ENCODE measurements around the gene COLQ.

GRCh38 chr3:15403965-15404364 is 117.5 kb downstream of the COLQ start:
- TF ChIP-seq, protein P1, sequence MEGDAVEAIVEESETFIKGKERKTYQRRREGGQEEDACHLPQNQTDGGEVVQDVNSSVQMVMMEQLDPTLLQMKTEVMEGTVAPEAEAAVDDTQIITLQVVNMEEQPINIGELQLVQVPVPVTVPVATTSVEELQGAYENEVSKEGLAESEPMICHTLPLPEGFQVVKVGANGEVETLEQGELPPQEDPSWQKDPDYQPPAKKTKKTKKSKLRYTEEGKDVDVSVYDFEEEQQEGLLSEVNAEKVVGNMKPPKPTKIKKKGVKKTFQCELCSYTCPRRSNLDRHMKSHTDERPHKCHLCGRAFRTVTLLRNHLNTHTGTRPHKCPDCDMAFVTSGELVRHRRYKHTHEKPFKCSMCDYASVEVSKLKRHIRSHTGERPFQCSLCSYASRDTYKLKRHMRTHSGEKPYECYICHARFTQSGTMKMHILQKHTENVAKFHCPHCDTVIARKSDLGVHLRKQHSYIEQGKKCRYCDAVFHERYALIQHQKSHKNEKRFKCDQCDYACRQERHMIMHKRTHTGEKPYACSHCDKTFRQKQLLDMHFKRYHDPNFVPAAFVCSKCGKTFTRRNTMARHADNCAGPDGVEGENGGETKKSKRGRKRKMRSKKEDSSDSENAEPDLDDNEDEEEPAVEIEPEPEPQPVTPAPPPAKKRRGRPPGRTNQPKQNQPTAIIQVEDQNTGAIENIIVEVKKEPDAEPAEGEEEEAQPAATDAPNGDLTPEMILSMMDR (IDR thresholded peaks at IDR 0.05), result no peak
- no peak for TF ChIP-seq POLR2A (IDR thresholded peaks at IDR 0.05)

Measured in lower leg skin (tissue), 3 donors.